KOPT-K1 (cell line): ENCODE data around the gene KCNN1.
A peak's percentile ranks its signal among the peaks of the same experiment; 100 is the strongest.
"Not testable (repeated sequence)": the region's sequence is repeated elsewhere in the genome, so short reads cannot be mapped to it uniquely, and the experiment has no call there.

Experiments used
- H3K27ac ChIP-seq: fragments of 200-600 bp; sonication (generic); 2 replicates; pipeline ENCODE4 v1.5.1; 2016; ENCODE audit warnings: antibody characterized with exemption, mild to moderate bottlenecking, low read depth, low read length; ENCODE audit not compliant: poor library complexity, severe bottlenecking
- H3K36me3 ChIP-seq: fragments of 200-600 bp; sonication (generic); 2 replicates; pipeline ENCODE4 v1.5.1; 2017; ENCODE audit warnings: antibody characterized with exemption, mild to moderate bottlenecking, low read length, moderate library complexity; ENCODE audit not compliant: insufficient read depth
- H3K9me3 ChIP-seq: fragments of 200-600 bp; sonication (generic); 2 replicates; pipeline ENCODE4 v1.5.1; 2017; ENCODE audit warnings: antibody characterized with exemption, low read length, mild to moderate bottlenecking; ENCODE audit not compliant: insufficient read depth, poor library complexity, severe bottlenecking

The KCNN1 gene

DNA sequence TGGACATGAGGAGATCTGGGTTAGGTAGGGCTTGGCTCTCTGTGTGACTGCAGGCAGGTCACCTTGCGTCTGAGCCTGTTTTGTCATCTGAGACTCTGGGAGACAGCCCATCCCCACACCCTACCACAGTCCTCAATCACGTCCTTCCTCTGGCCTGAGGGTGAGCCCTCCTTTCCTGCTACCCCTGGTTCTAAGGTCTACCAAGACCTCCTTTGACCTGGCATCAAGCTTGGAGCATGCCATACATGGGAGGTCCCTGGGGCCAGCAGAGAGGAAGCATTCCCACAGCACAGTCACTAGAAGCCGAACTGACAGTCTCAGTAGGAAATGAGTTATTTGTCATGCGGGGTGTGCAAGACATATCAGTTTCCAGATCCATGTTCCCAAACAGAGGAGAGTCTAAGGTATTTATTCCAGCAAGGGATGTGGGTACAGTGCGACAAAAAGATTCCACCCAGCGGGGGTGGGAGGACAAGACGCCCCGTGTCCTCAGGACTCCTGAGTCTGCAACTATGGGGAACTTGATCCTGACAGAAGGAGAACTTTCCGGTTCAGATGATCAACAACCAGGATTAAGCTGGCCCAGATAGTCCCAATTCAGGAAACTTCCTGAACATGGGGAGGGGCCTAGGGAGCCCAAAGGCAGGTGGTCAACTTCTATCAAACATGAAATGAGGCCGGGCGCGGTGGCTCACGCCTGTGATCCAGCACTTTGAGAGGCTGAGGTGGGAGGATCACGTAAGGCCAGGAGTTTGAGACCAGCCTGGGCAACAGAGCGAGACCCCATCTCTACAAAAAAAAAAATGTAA is 50.6 kb downstream of the KCNN1 start:
- H3K27ac ChIP-seq: no peak overlapping the region

DNA sequence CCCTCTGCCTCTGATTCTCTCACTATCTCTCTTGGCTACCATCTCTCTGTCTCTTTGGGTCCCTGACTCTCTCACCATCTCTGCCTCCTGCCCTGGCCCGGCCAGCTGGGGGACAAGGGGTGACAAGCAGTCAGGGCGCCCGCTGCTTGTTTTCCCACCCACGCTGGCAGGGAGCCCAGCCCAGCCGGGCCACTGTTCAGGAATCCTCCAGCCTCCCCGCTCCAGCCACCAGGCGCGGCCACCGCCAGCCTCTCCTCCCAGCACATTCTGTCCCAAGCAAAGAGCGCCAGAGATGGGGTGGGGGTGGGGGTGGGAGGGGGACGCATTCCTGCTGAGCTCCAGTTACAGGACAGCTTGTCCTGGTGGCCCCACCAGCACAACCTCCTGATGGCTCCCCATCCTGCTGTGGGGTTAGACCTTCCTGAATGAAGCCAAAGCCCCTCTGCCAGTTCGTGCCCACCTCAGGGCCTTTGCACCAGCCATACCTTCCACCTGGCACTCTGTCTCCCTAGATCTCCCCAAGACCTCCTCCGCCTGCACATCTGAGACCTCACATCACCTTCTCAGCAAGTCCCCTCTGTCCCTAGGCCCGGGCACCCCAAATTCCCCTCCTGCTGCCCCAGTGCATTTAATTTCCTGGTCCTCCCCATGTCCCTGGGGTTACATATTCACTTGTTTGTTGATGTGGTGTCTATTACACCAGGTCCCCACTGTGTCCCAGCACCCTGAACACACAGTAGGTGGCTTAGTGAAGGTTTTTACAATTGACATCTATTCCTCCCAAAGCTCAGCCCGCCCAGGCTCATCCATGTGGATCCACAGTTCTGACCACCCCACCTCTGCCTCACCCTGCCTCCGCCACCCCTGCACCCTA is 53.5 kb downstream of the KCNN1 start:
- Histone ChIP-seq H3K9me3 (no peaks in the 10 kb centered on the region), H3K27ac (no peak overlapping the region), H3K36me3 (no peaks in the 10 kb centered on the region)

More for the DNA sequence above, 50.6 kb downstream of the KCNN1 start:
- Histone ChIP-seq H3K9me3 (no peaks in the 10 kb centered on the region), H3K36me3 (peaks cover 17% of the 10 kb centered on the region)

DNA sequence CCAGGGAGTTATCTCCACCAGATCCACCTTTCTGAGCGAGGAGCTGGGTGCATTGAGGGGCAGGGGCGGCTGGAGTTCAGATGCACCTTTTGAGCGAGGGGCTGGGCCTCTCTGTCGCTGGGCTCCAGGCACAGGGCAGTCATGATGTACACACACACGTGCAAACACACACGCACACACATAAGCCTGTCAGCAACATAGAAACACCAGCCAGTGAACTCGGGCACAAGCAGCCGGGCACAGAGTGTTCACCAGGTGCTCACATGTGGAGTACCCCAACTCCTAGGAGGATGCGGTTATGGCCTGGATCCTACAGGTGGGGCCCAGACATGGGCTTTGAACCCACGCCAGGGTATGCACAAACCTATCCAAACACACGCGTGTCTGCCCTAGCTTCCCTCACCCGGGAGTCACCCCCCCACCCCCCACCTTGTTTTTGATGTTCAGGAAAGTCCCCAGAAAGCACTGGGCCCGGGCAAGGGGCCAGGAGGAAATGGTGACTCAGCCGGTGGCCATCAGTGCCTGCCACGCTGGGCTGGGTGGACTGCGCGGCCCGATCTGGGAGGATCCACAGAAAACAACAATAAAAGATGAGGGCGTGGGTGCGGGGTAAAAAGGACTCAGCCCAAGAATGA is 54.3 kb downstream of the KCNN1 start:
- H3K36me3 ChIP-seq: no peaks in the 10 kb centered on the region
- H3K9me3 ChIP-seq: no peaks in the 10 kb centered on the region
- H3K27ac ChIP-seq: peak overlapping the region; percentile 92

GRCh38 chr19:18023622-18024251 is 56.8 kb downstream of the KCNN1 start:
- H3K36me3 ChIP-seq: no peaks in the 10 kb centered on the region
- H3K9me3 ChIP-seq: no peaks in the 10 kb centered on the region
- peak overlapping the region; percentile 92 for H3K27ac ChIP-seq

DNA sequence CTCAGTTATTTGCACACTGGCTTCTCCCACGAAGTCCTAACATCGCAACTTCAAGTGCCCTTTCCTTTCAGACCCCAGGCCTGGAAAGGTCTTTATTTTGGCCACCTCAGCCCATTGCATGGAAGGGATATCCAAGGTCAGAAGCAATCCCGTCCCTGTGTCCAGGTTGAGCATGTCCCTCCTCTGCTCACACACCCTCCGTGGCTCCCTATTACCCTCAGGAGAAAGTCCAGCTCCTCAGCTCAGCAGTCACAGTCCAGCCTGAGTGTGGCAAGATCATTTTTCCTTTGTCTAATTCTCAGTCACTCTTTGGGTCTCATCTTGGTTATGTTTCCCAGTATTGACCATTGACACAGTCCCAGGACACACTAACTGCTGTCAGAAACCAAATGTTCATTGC is 60.2 kb downstream of the KCNN1 start:
- H3K27ac ChIP-seq: no peak overlapping the region
- H3K9me3 ChIP-seq: no peaks in the 10 kb centered on the region
- H3K36me3 ChIP-seq: no peaks in the 10 kb centered on the region

GRCh38 chr19:18029617-18030338 is 62.9 kb downstream of the KCNN1 start:
- no peaks in the 10 kb centered on the region for H3K9me3 ChIP-seq
- H3K27ac ChIP-seq: no peak overlapping the region
- no peaks in the 10 kb centered on the region for H3K36me3 ChIP-seq

DNA sequence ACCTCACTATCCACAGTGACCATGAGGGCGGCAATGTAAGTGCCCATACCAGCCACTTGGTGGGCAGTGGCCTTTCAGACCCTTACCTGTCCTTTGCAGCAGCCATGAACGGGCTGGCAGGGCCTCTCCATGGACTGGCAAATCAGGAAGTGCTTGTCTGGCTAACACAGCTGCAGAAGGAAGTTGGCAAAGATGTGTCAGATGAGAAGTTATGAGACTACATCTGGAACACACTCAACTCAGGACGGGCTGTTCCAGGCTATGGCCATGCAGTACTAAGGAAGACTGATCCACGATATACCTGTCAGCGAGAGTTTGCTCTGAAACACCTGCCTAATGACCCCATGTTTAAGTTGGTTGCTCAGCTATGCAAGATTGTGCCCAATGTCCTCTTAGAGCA is 64.5 kb downstream of the KCNN1 start:
- not testable (repeated sequence) for H3K9me3 ChIP-seq, H3K36me3 ChIP-seq
- H3K27ac ChIP-seq: peak overlapping the region; percentile 29

DNA sequence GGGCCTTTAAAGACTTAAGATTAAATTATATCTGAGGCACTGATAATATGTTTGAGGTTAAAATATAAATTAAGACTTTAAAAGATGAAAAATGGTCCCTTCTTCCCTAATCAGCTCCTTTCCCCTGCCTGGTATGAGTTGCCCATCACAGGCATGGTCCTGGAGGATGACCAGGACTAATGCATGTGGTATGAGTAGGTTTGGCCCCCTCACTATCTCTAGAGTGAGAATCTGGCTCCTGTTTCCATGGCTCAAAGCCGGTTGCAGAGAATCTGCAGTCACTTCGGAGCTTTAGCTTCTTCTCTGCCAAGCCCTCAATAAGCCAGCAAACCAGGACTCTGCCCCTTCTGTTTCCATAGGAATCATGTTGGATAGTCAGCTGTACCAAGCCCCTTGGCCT is 65.2 kb downstream of the KCNN1 start:
- not testable (repeated sequence) for H3K9me3 ChIP-seq, H3K27ac ChIP-seq, H3K36me3 ChIP-seq

DNA sequence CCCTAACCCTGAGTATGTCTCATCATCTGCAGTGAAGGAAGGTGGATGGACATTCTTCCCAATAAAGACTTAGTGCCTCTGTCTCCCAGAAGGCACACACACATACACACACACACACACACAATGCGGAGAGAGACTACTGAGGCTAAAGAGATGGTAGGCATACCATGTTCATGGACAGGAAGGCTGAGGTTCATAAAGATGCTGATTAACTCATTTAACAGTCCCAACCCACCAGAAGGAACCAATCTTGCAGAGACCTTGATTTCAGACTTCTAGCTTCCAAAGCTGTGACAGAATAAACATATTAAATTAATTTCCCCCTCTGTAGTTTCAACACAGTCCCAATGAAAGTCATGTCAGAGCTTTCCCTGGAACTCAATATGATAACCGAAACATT is 74.1 kb downstream of the KCNN1 start:
- peaks cover 6% of the 10 kb centered on the region for H3K9me3 ChIP-seq
- H3K36me3 ChIP-seq: no peaks in the 10 kb centered on the region
- H3K27ac ChIP-seq: no peak overlapping the region

DNA sequence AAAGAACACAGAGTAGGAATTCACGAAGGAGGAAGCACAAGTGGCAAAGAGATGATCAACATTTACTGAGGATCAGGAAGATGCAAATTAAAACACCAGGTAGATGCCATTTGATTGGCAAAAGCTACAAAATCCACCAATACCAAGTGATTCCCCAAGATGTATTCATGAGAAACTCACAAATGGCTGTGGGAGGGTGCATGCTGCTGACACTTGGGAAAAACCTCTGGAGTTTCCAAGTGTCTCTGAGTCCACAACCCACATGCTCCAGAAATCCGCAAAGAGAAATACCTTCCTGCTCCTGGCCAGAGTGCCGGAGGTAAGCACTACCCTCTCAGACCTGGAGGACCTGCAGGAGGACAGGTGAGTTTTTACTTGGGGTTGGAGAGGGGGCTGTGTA is 76.8 kb downstream of the KCNN1 start:
- no peak overlapping the region for H3K27ac ChIP-seq
- H3K9me3 ChIP-seq: peaks cover 6% of the 10 kb centered on the region
- no peaks in the 10 kb centered on the region for H3K36me3 ChIP-seq

GRCh38 chr19:18044825-18045304 is 78.0 kb downstream of the KCNN1 start:
- peaks cover 6% of the 10 kb centered on the region for H3K9me3 ChIP-seq
- H3K36me3 ChIP-seq: no peaks in the 10 kb centered on the region
- peak overlapping the region; percentile 75 for H3K27ac ChIP-seq

DNA sequence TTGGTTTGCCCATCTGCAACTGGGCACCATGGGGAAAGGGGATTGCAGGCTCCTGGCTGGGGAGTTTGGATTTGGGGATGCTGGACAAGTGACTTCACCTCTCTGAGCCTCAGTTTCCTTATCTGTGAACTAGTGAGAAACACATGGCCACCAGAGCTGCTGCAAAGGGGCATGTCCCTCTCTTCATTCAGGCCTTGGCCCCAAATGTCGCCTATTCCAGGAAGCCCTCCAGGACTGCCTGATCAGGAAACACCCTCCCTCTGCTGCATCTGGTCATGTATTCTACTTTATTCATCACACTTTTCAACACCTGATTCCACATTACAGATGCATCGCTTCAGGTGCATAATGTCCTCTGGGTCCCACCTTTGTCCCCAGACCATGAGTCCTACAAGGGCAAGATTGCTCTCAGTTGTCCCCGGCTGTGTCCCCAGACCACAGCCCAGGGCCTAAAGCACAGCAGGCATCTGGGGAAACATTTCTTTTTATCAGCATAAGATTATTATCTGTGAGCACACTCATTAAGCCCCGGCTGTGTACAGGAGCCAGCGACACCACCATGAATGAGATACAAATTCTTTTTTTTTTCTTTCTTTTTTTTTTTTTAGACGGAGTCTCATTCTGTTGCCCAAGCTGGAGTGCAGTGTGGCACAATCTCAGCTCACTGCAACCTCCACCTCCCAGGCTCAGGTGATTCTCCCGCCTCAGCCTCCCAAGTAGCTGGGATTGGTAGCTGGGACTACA is 78.6 kb downstream of the KCNN1 start:
- peak overlapping the region; percentile 75 for H3K27ac ChIP-seq
- H3K36me3 ChIP-seq: no peaks in the 10 kb centered on the region
- H3K9me3 ChIP-seq: peaks cover 6% of the 10 kb centered on the region

DNA sequence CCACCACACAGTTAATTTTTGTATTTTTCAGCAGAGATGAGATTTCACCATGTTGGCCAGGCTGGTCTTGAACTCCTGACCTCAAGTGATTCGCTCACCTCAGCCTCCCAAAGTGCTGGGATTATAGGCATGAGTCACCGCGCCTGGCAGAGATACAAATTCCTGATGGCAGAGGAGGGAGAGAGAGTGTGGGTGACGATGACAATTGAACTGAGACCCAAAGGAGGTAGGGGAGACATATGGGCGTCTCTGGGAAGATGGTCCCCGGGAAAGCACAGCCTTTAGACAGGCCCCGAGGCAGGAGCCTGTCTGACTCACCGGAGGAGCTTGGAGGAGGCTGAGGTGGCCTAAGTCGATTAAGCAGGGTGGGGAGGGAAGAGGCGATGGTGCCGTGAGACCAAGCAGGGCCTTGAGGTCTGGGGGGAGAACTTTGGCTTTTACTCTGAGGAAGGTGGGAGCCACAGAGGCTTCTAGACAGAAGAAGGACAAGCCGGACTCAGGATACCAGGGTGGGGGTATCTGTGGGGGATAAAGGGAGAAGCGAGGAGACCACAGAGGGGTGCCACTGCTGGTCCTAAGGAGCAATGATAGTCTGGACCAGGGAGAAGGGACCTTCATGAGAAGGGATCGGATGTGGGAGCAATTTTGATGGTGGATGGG is 79.3 kb downstream of the KCNN1 start:
- Histone ChIP-seq H3K27ac (no peak overlapping the region), H3K9me3 (no peaks in the 10 kb centered on the region), H3K36me3 (no peaks in the 10 kb centered on the region)
